GM11168 (cell line): ENCODE data around the gene TNS1.

Source experiments
- in situ Hi-C: fragments of 300-500 bp; cut with MboI; formaldehyde crosslinking; loops from one replicate; pipeline ENCODE4 v1.12.0; 2022; ENCODE audit warnings: low sequenced_read_pairs; ENCODE audit not compliant: unreplicated experiment

The TNS1 gene

DNA sequence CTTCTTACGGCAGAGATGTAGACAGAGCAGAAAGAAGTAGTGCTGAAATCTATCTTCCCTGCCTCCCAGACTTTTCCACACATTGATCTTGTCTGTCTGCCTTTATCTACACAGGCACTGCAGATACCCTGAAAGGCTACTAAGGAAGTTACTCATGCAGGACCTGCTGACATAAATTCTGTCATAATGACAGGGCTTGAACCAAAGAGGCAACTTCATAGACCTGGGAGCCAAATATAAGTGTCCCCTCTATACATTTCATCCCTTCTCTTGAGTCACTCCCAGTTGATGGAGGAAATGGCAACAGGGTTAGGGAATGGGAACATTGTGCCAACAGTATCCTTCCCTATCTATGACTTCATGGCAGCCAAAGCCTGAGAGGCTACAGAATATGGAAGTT is 157.5 kb downstream of the TNS1 start:
- in situ Hi-C loops, result no loop called here

DNA sequence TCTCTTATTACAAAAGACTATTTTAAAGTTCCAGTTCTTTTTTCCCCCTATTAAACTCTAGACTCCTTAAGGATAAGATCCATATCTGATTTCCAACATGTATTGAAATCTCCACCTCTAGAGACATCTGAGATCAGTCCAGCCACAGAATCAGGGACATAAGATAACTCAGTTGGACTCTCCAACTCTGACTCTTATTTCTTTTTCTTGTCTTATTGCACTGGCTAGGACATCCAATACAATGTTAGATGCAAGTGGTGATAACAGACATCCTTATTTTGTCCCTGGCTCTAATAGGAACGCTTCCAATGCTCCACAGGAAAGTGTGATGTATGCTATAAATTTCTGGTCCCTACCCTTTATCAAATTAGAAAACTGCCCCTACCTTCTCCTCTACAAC is 158.1 kb downstream of the TNS1 start:
- in situ Hi-C loops, result no loop called here

GRCh38 chr2:217843324-217843723 is 159.5 kb downstream of the TNS1 start:
- in situ Hi-C loops, result no loop called here

DNA sequence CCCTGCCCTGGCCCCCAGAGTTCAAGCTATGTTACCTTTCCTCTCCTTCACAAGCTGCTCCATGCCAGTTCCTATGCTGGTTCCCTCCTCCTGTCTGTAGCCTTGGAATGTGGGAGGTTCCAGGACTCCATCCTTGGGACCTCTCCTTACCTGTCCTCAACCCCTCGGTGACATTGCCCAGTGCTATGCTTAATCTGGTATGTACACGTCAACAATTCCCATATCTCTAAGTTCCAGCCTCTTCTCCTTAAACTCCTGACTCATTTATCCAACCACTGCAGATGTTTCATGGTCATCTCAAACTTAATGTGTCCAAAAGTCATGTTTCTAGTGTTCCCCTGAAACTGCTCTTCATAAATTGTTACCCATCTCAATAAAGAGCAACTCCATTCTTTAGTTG is 160.8 kb downstream of the TNS1 start:
- in situ Hi-C loops, result no loop called here

DNA sequence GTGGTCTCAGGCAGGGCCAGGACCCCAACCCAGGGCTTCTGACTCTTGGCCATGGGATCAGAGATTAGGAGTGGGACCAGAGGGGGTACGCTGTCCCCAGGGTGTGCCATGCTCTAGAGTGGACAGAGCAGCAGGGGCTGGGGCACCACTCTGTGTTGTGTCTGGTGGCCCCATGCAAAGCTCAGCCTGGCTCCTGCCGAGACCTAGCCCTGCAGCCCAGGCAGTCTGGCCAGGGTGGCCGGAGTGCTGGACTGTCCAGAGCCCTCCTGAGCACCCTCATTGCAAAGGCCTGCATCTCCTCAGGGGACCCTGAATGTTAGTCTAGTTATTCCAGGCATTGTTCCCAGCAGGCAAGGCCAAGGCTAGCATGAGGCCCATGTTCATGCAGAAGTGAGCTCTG is 162.3 kb downstream of the TNS1 start:
- in situ Hi-C loops, result no loop called here

DNA sequence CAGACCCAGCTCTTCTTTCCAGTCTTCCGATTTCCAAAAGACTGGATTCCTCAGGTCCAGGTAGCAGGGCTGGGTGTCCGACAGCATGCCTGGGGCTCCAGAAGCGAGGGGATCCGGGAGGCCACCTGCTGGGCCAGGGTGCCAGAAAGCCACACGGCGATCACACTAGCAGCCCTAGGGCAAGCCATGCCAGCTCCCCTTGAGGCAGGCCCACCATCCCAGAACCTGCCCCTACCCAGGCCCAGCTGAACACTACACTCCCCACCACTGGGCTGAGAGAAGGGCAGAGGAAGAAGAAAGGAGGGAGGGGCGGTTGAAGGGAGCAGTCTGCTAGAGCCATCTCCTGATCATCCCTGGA is 163.1 kb downstream of the TNS1 start:
- in situ Hi-C loops, result no loop called here

DNA sequence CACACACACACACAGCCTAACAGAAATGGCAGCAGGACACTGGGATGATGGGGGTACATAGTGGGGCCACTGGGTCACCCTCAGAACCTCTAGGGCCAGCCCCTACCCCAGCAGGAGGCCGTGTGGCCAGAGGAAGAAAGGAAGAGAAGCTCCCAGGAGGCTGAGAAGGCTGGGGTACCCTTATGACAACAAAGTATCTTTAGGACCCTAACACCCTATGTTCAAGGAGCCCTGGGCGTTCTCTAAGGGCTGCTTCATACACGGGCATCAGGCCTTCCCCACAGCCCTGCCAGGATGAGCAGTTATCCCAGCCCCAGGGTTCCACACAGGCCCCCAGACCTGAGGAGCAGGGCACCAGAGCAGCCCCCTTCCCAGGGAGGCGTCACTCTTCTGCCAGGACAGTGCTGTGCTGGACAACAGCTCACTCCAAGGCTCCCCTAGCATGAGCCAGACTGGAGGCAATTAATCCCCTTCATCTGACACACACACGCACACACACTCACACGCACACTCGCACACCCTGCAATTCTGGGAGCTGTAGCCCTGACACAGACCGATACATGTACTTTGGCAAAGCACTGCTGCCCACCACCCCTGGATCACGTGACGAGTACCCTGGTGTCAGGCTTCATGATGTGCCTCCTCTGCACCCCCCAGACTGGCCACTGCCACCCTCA is 163.6 kb downstream of the TNS1 start:
- in situ Hi-C loops, result no loop called here

- in situ Hi-C loops, result no loop called here
Observed at GRCh38 chr2:217838409-217838831, 164.4 kb downstream of the TNS1 start.

GRCh38 chr2:217837530-217837929 is 165.3 kb downstream of the TNS1 start:
- in situ Hi-C loops, result no loop called here

- in situ Hi-C loops, result no loop called here
Observed at GRCh38 chr2:217836901-217837491, 165.8 kb downstream of the TNS1 start.

GRCh38 chr2:217835931-217836891 is 166.6 kb downstream of the TNS1 start:
- in situ Hi-C loops, result no loop called here

DNA sequence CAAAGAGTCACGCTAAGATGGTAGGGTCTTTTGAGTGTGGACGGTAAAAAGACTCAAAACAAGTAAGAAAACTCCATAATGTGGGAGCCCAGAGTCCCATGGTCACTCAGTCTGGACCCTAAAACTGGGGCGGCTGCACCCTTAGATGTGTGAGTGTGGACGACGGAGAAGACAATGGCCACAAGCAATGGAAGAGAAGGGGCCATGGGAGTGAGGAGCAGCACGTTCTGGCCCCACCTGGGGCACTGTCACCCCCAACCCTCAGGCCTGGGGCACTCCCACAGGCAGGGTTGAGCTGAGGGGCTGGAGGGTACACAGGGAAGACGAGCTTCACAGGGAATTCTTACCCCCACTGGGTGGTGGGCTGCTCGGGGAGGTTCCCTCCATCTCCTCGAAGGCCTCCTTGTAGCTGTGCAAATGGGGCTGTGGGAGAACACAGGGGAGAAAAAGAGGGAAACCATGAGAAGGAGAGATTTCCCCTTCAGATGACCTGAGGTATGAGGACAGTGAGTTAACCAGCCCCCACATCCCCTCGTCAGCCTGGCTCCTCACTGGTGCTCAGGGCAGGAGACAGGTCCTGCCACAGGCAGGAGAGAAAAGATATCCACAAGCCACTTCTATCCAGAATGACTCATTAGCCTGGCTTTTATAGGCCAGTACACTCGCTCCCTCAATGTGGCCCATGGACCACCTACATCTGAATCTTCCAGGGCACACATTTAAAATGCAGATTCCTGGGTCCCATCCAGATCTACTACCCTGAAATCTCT is 167.9 kb downstream of the TNS1 start:
- in situ Hi-C loops, result no loop called here

- in situ Hi-C loops, result no loop called here
Observed at GRCh38 chr2:217834057-217834620, 168.7 kb downstream of the TNS1 start.

DNA sequence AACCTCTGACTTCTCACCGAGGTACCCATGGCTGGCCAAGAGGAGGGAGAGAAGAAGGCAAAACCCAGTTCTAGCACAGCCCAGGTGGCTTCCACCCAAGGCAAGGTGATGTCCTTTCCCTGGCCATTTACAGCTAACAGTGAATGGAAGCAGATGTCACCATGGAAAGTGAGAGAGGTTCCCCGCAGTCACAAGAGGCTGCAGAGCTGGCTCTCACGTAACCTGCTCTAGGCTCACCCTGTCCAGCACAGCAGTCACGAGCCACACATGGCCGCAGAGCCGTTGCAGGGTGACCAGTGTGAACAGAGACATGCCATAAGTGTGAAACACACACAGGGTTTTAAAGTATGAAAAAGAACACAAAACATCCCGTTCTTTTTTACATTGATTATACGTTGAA is 169.4 kb downstream of the TNS1 start:
- in situ Hi-C loops, result no loop called here

- in situ Hi-C loops, result no loop called here
Observed at GRCh38 chr2:217832987-217833386, 169.8 kb downstream of the TNS1 start.

- in situ Hi-C loops, result no loop called here
Observed at GRCh38 chr2:217832115-217832514, 170.7 kb downstream of the TNS1 start.

DNA sequence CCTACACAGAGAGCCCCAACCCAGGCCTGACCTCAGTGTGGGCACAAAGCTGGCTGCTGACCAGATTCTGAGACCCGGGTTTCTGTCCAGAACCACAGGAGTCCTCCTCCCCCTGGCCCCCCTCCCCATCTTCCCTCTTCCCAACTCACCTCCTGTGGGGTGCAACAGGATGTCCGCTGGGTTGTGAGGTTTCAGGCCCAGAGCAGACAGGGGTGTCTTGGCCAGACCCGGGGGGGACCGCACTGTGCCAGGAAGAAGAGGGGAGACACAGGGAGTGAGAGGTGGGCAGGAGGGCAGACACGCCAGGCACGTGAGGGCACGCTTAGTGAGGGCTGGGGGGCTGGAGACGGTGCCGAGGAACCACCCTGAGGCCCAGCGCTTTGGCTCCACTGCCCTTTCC is 171.5 kb downstream of the TNS1 start:
- in situ Hi-C loops, result no loop called here

- in situ Hi-C loops, result no loop called here
Observed at GRCh38 chr2:217830807-217831206, 172.0 kb downstream of the TNS1 start.

DNA sequence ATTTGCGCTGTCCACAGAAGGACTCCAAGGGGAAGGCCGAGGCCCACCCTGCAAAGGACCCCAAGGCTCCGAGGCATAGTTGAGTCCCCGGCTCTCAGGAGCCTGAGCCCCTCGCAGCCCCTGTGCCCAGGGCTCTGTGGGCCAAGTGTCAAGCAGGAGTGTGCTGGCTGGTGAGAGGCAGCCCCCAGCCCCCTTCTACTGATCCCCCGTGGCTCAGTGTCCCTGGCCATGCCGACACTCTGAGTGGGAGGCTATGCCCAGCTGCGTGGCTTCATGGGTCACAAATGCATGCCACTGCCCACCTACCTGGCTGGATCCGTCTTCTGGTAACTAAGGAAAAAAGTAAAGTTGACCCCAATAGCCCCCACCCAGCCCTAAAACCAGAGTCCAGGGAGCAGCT is 172.7 kb downstream of the TNS1 start:
- in situ Hi-C loops, result no loop called here

DNA sequence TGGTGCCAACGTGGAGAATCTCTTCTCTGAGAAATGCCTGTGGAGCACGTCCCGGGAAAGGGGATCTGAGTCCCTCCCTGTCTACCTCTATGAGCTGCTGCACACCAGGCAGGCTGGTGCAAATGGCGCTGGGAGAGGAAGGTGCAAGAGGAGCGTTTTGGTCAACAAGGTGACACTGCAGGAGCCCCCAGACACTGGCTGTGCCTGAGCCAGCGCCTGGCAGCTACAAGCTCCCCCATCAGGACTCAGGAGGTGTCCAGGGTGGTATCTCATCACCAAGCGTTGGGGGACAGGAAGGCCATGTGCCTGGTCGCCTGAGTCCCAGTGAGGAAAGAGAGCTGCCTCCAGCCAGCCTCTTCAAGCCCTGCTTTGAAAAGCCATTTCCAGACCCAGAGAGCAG is 173.4 kb downstream of the TNS1 start:
- in situ Hi-C loops, result no loop called here
